Colonic mucosa (tissue), 4 donors: Measurements from ENCODE around the gene TOR1B. TPM values are rescaled to one million over a fixed set of nuclear protein-coding genes. Genes with fewer than 3 reads are reported as not detected.

Experiments
- DNase-seq: peaks from one replicate; pipeline ENCODE4 v3.0.0-alpha.2; 2020
- H3K27ac ChIP-seq: fragments of 200-600 bp; one replicate; pipeline ENCODE4 v1.8.0; 2021
- H3K27me3 ChIP-seq: fragments of 200-600 bp; one replicate; pipeline ENCODE4 v1.8.0; 2021
- H3K36me3 ChIP-seq: fragments of 200-600 bp; one replicate; pipeline ENCODE4 v1.8.0; 2021
- H3K4me1 ChIP-seq: fragments of 200-600 bp; one replicate; pipeline ENCODE4 v1.8.0; 2021; ENCODE audit warnings: mild to moderate bottlenecking
- H3K4me3 ChIP-seq: fragments of 200-600 bp; one replicate; pipeline ENCODE4 v1.8.0; 2021
- H3K9ac ChIP-seq, 2 donors: one replicate each; pipeline ENCODE4 v1.7.0; 2013; ENCODE audit warnings: control low read depth in 2 of 2, low read depth in 2 of 2, low read length in 2 of 2
- H3K9me3 ChIP-seq: fragments of 200-600 bp; one replicate; pipeline ENCODE4 v1.8.0; 2021
- intact Hi-C: fragments of 100-400 bp; cut with DNase I; formaldehyde crosslinking; loops from one replicate; pipeline ENCODE4 v1.14.1; 2022
- total RNA-seq, 2 donors: library from RNA; stranded (reverse); fragmentation: NEBNext Ultra II Directional in 1 of 2; extraction: Animal tissue kit (Norgen Biotek cat#: 25700) in 1 of 2; gene quantifications; one replicate each; pipeline ENCODE4 v1.2.1, GENCODE V29; 2021
- TF ChIP-seq, protein P1 (sequence below): fragments of 200-600 bp; IDR thresholded peaks from one replicate; pipeline ENCODE4 v1.8.0; 2022; ENCODE audit warnings: antibody characterized with exemption, mild to moderate bottlenecking
- donor health status: healthy.
- donor health status: DM: no; HTN: no; CAD: no.
- donor health status: DM: no; HTN: no; CAD: no.

The TOR1B gene, protein sequence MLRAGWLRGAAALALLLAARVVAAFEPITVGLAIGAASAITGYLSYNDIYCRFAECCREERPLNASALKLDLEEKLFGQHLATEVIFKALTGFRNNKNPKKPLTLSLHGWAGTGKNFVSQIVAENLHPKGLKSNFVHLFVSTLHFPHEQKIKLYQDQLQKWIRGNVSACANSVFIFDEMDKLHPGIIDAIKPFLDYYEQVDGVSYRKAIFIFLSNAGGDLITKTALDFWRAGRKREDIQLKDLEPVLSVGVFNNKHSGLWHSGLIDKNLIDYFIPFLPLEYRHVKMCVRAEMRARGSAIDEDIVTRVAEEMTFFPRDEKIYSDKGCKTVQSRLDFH
- total RNA-seq, result 10 to 100 TPM; 49.0 to 60.8 TPM

DNA sequence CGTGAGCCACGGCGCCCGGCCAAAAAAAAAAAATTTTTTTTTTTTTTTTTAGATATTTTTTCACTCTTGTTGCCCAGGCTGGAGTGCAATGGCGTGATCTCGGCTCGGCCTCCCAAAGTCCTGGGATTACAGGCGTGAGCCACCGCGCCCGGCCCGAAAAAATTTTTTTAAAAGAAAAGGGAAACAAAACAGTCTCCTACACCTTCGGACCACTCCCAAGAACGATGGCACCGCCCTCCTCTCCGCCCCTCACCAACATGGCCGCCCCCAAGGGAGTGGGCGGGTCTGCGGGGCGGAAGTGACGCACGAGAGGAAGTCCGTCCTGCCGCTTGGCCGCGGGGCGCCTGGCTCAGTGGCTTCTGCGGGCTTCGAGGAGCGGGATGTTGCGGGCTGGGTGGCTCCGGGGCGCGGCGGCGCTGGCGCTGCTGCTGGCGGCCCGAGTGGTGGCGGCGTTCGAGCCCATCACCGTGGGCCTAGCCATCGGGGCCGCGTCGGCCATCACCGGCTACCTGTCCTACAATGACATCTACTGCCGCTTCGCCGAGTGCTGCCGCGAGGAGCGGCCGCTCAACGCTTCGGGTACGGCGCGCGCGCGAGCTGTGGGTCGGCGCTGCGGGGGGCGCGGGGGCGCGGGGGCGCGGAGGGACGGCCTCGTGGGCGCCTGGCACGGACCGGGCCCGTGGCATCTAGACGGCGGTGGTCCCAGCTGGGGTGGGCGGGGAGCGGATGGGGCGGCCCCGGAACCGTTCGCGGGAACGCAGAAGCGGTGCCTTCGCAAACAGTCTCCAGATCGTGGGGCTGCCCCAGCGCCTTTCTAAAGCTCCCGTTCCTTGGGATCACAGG, at the start of gene TOR1B:
TOR1B (plus strand) TSS at position 352 of the 843 bp plus-strand sequence; CDS start at position 381, 29 bp downstream.
- H3K4me3 ChIP-seq, result peak within 1 kb of the TSS; percentile 82
- H3K27ac ChIP-seq, result peak within 1 kb of the TSS; percentile 86
- H3K27me3 ChIP-seq, result no peaks in the 10 kb centered on the region
- H3K4me1 ChIP-seq, result peaks cover 10% of the 10 kb centered on the region
- TF ChIP-seq, protein P1, sequence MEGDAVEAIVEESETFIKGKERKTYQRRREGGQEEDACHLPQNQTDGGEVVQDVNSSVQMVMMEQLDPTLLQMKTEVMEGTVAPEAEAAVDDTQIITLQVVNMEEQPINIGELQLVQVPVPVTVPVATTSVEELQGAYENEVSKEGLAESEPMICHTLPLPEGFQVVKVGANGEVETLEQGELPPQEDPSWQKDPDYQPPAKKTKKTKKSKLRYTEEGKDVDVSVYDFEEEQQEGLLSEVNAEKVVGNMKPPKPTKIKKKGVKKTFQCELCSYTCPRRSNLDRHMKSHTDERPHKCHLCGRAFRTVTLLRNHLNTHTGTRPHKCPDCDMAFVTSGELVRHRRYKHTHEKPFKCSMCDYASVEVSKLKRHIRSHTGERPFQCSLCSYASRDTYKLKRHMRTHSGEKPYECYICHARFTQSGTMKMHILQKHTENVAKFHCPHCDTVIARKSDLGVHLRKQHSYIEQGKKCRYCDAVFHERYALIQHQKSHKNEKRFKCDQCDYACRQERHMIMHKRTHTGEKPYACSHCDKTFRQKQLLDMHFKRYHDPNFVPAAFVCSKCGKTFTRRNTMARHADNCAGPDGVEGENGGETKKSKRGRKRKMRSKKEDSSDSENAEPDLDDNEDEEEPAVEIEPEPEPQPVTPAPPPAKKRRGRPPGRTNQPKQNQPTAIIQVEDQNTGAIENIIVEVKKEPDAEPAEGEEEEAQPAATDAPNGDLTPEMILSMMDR, result no peak
- intact Hi-C loops, result no loop called here
- peak; percentile 98 for DNase-seq
- H3K9me3 ChIP-seq, result no peaks in the 10 kb centered on the region
- no peaks in the 10 kb centered on the region for H3K36me3 ChIP-seq
- H3K9ac ChIP-seq, result peak within 1 kb of the TSS; percentile 72 to 75

DNA sequence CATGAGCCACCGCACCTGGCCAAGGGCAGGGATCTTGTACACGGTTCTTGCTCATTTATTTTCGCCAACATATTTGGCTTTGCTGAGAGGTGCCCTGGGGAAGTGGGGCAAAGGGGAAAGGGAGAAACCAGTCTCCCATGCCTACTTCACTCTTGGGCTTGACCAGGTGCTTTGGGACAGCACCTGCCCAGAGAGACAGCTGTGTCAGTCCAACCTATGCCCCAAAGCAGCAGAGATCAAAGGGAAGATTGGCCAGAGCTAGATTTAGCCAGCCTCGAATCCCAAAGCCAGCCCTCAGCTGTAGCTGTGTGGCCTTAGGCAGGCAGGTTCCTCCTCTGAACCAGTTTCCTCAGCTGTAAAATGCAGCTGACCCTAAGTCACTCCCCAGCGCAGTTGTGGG, 47.8 kb upstream of the TOR1B start:
- TF ChIP-seq, protein P1, result no peak
- no peaks in the 10 kb centered on the region for H3K4me1 ChIP-seq
- H3K27ac ChIP-seq, result no peak overlapping the region
- DNase-seq, result no peak
- H3K36me3 ChIP-seq, result no peaks in the 10 kb centered on the region
- no peak overlapping the region for H3K9ac ChIP-seq
- no peaks in the 10 kb centered on the region for H3K9me3 ChIP-seq
- no peaks in the 10 kb centered on the region for H3K27me3 ChIP-seq
- intact Hi-C loops, result no loop called here
- no peak overlapping the region for H3K4me3 ChIP-seq

DNA sequence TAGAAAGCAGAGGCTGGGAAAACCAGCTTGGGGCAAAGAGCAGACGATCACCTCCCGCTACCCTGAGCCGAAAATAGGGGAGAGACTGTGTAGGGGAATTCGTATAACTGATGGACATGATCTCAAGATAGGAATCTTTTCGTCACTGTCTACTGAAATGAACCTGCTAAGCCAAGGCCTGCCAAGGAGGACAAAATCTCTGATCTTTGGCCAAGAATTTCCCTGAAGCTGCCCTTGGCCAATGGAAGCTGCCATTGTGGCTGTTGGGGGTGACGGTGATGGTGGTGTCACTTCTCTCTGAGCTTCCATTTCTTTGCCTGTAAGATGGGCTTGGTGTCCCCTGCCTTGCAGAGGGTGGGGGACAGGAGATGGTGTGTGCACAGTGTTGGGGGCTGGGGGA, 46.8 kb upstream of the TOR1B start:
- TF ChIP-seq, protein P1, result no peak
- H3K36me3 ChIP-seq, result no peaks in the 10 kb centered on the region
- H3K9ac ChIP-seq, result no peak overlapping the region
- H3K27ac ChIP-seq, result no peak overlapping the region
- no peaks in the 10 kb centered on the region for H3K4me1 ChIP-seq
- H3K9me3 ChIP-seq, result no peaks in the 10 kb centered on the region
- DNase-seq, result no peak
- intact Hi-C loops, result no loop called here
- no peak overlapping the region for H3K4me3 ChIP-seq
- H3K27me3 ChIP-seq, result no peaks in the 10 kb centered on the region

DNA sequence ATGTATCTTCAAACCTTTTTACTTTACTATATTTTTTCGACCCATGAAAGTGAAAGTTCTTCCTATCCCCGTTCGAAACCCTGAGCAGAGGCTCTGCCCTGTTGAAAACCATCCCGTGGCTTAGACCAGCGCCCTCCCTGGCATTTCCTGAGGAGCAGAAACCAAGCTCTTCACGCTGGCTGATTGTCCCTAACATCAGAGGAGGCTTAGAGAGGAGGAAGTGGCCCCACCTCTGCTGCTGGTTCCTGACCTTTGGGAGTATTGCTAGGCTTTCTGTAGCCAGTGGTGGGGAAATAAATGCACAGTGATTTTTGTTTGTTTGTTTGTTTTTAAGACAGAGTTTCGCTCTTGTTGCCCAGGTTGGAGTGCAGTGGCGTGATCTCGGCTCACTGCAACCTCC, 45.9 kb upstream of the TOR1B start:
- intact Hi-C loops, result no loop called here
- Histone ChIP-seq H3K9ac (no peak overlapping the region), H3K9me3 (no peaks in the 10 kb centered on the region), H3K27me3 (no peaks in the 10 kb centered on the region), H3K36me3 (no peaks in the 10 kb centered on the region), H3K27ac (no peak overlapping the region), H3K4me3 (no peak overlapping the region), H3K4me1 (peaks cover 4% of the 10 kb centered on the region)
- DNase-seq, result no peak
- TF ChIP-seq, protein P1, result no peak

DNA sequence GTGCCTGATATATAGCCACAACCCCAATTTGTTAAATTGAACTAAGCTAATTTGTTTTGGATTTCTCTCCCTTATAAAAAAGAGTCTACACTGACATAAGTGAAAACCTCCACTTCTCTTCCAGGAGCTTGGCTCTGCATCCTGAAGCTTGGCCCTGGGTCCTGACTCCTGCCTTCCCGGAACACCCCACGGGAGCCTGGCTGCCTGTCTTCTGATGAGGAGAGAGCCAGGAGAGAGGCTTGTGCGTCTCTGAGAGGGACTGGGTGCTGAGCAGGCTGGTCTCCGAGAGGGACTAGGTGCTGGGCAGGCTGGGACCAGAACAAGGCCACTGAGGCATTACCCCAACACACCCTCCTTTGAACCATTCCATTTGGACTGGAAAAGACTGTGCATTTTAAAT, 43.7 kb upstream of the TOR1B start:
- Histone ChIP-seq H3K27me3 (no peaks in the 10 kb centered on the region), H3K36me3 (no peaks in the 10 kb centered on the region), H3K4me3 (no peak overlapping the region), H3K4me1 (peaks cover 7% of the 10 kb centered on the region), H3K9ac (no peak overlapping the region), H3K27ac (no peak overlapping the region), H3K9me3 (no peaks in the 10 kb centered on the region)
- DNase-seq, result no peak
- intact Hi-C loops, result no loop called here
- TF ChIP-seq, protein P1, result no peak
